ENCODE results near the gene TALDO1. TPM values are rescaled to one million over a fixed set of nuclear protein-coding genes. Genes with fewer than 3 reads are reported as not detected.

The TALDO1 gene
- total RNA-seq, 1 donor from 2014 or later = 101 TPM

DNA sequence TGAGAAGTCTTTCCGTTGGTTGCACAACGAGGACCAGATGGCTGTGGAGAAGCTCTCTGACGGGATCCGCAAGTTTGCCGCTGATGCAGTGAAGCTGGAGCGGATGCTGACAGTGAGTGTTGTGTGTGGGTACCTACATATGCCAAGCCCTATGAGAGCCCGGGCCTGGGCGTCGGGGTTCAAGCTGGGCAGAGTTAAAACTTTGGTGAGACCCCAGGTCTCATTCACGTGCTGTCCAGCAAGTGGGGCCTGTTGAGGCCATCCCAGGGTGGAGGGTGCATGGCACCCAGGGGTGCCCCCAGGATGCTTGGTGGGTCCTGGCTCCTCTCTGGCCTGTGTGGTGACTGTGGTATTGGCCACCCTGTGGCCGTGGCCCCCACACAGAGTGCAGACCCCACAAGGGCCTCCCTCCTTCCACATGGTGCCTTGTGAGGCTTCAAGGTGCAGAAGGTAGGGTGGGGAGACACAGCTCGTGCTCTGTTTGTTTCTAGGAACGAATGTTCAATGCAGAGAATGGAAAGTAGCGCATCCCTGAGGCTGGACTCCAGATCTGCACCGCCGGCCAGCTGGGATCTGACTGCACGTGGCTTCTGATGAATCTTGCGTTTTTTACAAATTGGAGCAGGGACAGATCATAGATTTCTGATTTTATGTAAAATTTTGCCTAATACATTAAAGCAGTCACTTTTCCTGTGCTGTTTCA lies 17.2 kb downstream of the TALDO1 start:
- no peak overlapping the region for H3K27ac ChIP-seq
- H3F3A ChIP-seq (ENCODE audit: low read depth) = peaks cover 37% of the 10 kb centered on the region
- H3K4me2 ChIP-seq = no peak overlapping the region
- H3K9ac ChIP-seq = no peak overlapping the region
- no peaks in the 10 kb centered on the region for H3K79me2 ChIP-seq (ENCODE audit: low read depth)
- H3K4me3 ChIP-seq = no peak overlapping the region
- peaks cover 15% of the 10 kb centered on the region for H3K36me3 Mint-ChIP-seq
- no peak for DNase-seq (ENCODE audit: low spot score)
- H3K36me3 ChIP-seq = no peaks in the 10 kb centered on the region
- no peaks in the 10 kb centered on the region for H3K9me3 ChIP-seq (ENCODE audit: low read depth)
- TF ChIP-seq EZH2 (IDR thresholded peaks at IDR 0.05) (no peak), EZH2phosphoT487 (IDR thresholded peaks at IDR 0.05) (no peak)
- TF ChIP-seq, protein P1, sequence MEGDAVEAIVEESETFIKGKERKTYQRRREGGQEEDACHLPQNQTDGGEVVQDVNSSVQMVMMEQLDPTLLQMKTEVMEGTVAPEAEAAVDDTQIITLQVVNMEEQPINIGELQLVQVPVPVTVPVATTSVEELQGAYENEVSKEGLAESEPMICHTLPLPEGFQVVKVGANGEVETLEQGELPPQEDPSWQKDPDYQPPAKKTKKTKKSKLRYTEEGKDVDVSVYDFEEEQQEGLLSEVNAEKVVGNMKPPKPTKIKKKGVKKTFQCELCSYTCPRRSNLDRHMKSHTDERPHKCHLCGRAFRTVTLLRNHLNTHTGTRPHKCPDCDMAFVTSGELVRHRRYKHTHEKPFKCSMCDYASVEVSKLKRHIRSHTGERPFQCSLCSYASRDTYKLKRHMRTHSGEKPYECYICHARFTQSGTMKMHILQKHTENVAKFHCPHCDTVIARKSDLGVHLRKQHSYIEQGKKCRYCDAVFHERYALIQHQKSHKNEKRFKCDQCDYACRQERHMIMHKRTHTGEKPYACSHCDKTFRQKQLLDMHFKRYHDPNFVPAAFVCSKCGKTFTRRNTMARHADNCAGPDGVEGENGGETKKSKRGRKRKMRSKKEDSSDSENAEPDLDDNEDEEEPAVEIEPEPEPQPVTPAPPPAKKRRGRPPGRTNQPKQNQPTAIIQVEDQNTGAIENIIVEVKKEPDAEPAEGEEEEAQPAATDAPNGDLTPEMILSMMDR (IDR thresholded peaks at IDR 0.05) = no peak
- no peaks in the 10 kb centered on the region for H3K4me1 ChIP-seq
- H2AFZ ChIP-seq (replicated peaks) = no peak overlapping the region
- H3K27me3 ChIP-seq = no peaks in the 10 kb centered on the region
- peaks cover 6% of the 10 kb centered on the region for H3K27me3 Mint-ChIP-seq (ENCODE audit: insufficient read depth, low read depth)
- peaks cover 31% of the 10 kb centered on the region for H4K20me1 ChIP-seq (ENCODE audit: low read depth)
- H3K9me3 Mint-ChIP-seq = no peaks in the 10 kb centered on the region
- H3K4me1 Mint-ChIP-seq = no peaks in the 10 kb centered on the region
- H3K27ac Mint-ChIP-seq = no peak overlapping the region
- peak overlapping the region; percentile 22 for H3K4me3 Mint-ChIP-seq

DNA sequence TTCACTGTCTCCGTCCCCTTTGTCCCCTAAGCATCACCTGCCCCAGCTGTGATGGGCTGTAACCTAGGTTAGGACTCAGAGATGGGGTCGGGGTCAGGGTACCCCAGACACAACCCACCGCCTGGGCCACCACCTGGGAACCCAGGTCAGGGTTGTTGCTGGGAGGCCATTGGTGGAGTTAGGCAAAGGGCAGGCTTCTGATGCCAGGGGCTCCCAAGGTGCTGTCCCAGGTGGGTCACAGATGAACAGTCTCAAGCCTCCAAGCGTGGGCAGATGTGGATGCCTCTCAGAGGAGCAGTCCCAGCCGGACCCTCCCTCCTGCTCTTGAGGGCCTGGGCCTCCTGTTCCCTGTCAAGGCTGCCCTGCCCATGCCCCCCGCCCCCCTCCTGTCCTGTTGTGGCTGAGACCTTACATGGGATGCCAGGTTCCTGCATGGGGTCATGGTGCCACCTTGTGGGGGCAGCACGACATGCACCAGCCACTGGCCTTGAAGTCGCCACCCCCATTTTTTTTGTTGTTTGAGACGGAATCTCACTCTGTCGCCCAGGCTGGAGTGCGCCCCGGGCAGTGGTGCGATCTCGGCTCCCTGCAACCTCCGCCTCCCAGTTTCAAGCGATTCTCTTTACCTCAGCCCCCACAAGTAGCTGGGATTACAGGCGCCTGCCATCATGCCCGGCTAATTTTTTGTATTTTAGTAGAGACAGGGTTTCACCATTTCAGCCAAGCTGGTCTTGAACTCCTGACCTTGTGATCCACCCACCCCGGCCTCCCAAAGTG lies 17.9 kb downstream of the TALDO1 start:
- Mint-ChIP-seq H3K4me3 (no peak overlapping the region), H3K36me3 (peaks cover 15% of the 10 kb centered on the region), H3K4me1 (no peaks in the 10 kb centered on the region), H3K27me3 (ENCODE audit: insufficient read depth, low read depth) (peaks cover 6% of the 10 kb centered on the region), H3K9me3 (no peaks in the 10 kb centered on the region), H3K27ac (no peak overlapping the region)
- no peak overlapping the region for H3K4me3 ChIP-seq
- no peaks in the 10 kb centered on the region for H3K9me3 ChIP-seq (ENCODE audit: low read depth)
- DNase-seq (ENCODE audit: low spot score) = peak; percentile 72
- TF ChIP-seq, protein P1 (IDR thresholded peaks at IDR 0.05) = peak; percentile 62
- TF ChIP-seq EZH2phosphoT487 (IDR thresholded peaks at IDR 0.05) (no peak), EZH2 (IDR thresholded peaks at IDR 0.05) (no peak)
- no peaks in the 10 kb centered on the region for H3K4me1 ChIP-seq
- no peak overlapping the region for H3K27ac ChIP-seq
- H3K36me3 ChIP-seq = no peaks in the 10 kb centered on the region
- H3F3A ChIP-seq (ENCODE audit: low read depth) = peaks cover 35% of the 10 kb centered on the region
- no peak overlapping the region for H2AFZ ChIP-seq (replicated peaks)
- no peaks in the 10 kb centered on the region for H3K79me2 ChIP-seq (ENCODE audit: low read depth)
- no peak overlapping the region for H3K4me2 ChIP-seq
- H3K27me3 ChIP-seq = no peaks in the 10 kb centered on the region
- H3K9ac ChIP-seq = no peak overlapping the region
- H4K20me1 ChIP-seq (ENCODE audit: low read depth) = peaks cover 33% of the 10 kb centered on the region

DNA sequence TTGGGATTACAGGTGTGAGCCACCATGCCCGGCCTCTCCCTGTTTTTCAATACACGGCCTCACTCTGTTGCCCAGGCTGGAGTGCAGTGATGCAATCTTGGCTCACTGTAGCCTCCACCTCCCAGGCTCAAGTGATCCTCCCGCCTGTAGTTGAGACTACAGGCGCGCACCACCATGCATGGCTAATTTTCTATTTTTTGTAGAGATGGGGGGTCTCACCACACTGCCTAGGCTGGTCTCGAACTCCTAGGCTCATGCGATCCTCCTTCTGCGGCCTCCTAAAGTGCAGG lies 18.5 kb downstream of the TALDO1 start:
- H3K27me3 Mint-ChIP-seq (ENCODE audit: insufficient read depth, low read depth) = peaks cover 6% of the 10 kb centered on the region
- DNase-seq (ENCODE audit: low spot score) = no peak
- H3K27ac Mint-ChIP-seq = no peak overlapping the region

More for the DNA sequence above, 18.5 kb downstream of the TALDO1 start:
- Histone ChIP-seq H3K79me2 (ENCODE audit: low read depth) (no peaks in the 10 kb centered on the region), H3K4me2 (no peak overlapping the region), H4K20me1 (ENCODE audit: low read depth) (peaks cover 38% of the 10 kb centered on the region), H2AFZ (replicated peaks) (no peak overlapping the region), H3K9ac (no peak overlapping the region), H3K27ac (no peak overlapping the region), H3F3A (ENCODE audit: low read depth) (peaks cover 35% of the 10 kb centered on the region), H3K9me3 (ENCODE audit: low read depth) (no peaks in the 10 kb centered on the region), H3K36me3 (no peaks in the 10 kb centered on the region), H3K27me3 (no peaks in the 10 kb centered on the region), H3K4me3 (no peak overlapping the region), H3K4me1 (no peaks in the 10 kb centered on the region)
- Mint-ChIP-seq H3K4me1 (no peaks in the 10 kb centered on the region), H3K36me3 (peaks cover 15% of the 10 kb centered on the region), H3K4me3 (no peak overlapping the region), H3K9me3 (no peaks in the 10 kb centered on the region)
- TF ChIP-seq EZH2 (IDR thresholded peaks at IDR 0.05) (no peak), EZH2phosphoT487 (IDR thresholded peaks at IDR 0.05) (no peak)
- TF ChIP-seq, protein P1 (IDR thresholded peaks at IDR 0.05) = no peak
